Stimulated activated naive CD4-positive, alpha-beta T cell treated with Interleukin-2 at 50 U/mL for 16 hours (primary cell): ENCODE data around the gene MCF2L.

ENCODE experiments used
- DNase-seq: peaks from one replicate; lab custom pipeline; 2025; lab: John Stamatoyannopoulos, UW

Gene MCF2L

DNA sequence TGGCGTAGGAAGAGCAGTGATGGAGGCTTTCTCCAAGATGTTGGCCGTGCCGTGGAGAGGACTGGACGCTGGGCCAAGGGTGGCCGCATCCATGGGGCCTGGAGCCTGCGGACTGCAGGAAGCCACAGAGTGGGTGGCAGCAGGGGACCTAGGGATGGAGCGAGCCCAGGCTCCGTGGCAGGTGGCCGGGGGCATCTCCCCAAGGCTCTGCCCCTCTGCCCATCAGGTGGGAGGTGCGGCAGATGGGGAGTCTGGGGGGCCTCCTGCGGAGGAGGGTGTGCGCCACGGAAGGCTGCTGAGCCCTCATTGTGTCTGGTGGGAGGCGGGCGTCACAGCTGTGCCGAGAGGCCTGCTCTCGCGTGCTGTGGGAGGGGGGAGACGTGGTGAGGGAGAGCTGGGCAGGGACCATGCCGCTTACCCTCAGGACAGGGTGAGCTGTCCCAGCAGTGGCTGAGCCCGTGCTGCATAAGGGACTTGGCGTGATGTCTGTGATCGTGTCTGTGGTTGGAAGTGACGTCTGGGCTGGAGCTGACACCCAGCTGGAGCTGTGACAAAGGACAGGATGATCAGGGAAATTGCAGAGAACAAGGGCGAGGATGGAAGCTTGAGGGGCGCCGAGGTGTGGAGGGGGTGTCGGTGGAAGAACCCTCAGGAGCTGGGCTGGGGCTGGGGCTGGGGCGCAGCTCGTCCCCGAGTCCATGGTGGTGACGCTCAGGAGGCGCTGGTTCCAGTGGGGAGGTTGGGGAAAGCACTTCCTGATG lies 13.4 kb downstream of the MCF2L start:
- DNase-seq: no peak

DNA sequence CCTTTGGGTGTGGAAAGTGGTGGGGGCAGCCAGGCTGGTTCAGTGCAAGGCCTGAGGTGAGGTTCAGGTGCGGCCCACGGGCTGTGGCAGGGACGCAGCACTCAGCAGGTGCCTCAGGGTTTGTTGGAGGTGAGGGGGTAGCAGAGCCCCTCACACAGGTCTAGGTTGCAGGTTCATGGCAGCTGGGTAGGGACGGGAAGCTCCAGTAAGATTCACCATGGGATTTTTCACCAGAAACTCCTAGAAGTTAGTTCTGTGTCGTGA lies 14.0 kb downstream of the MCF2L start:
- no peak for DNase-seq

DNA sequence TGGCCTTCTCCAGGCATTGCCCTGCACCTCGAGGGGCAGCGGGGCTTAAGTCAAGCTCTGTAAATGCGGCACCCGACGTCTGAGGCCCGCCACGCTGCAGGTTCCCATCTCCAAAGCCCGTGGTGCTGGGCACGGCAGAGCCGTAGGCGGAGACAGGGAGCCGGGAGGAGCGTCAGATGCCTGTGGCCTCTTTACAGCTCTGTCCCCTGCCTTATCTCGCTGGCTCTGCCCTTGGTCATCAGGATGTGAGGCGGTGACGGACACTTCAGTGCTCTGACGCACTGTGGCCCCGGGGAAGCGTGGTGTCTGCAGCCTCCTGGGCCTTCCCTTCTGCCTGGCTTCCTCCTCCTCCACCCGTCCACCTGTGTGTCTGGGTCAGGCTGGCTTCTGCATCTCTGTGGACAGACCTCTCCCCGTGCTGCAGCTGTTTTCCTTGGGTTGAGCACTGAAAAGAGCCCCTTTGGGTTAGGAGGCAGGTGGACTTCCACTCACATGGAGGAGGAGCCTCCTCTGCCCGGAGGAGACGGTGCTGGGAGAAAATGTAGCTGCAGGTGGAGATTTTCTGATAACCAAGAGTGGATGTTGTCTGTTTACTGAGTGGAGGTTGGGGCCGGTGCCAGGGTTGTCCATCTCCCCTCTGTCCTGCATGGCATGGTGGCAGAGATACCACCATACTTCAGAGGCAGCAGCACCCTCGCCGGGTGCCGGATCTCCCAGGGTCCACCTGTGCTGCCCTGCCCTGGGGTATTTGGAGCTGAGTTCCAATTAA lies 14.6 kb downstream of the MCF2L start:
- DNase-seq: no peak

GRCh38 chr13:112984501-112984900 lies 15.5 kb downstream of the MCF2L start:
- no peak for DNase-seq

DNA sequence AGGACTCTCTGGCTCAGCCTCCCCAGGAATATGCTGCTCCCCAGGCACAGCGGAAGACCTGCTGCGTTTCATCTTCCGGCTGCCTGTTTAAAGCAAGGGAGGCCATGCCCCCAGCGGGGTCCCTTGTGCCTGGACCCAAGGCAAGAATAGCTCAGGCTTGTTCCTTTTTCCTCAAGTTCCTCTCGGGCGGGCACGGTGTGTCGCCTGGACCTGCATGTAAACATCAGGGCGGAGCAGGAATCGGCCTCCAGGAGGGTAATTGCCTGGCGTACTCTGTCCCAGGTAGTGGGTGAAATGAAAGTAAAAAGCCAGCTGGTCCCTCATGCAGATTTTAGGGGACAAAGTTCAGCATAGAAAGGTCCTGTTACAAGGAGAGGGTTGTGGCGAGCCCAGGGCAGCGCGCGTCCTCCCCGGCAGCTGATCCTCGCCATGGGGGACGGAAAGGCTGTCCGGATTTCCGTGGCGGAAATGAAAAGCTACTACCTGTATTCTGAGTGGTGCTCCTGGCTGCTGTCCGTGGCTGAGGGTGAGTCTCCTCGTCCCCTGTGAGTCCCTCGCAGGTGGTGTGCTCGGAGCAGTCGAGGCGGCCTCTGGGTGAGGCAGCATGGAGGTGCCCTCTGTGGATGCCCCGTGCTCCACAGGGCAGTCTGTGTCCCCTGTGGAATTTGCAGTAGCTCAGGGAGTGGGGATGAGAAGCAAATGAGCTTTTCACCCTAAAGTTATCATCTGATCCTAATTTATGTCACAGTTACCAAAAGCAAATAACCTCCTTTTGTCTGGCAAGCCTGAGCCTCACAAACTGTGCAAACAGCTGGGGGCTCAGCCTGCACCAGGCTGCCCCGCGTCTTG lies 16.2 kb downstream of the MCF2L start:
- no peak for DNase-seq

DNA sequence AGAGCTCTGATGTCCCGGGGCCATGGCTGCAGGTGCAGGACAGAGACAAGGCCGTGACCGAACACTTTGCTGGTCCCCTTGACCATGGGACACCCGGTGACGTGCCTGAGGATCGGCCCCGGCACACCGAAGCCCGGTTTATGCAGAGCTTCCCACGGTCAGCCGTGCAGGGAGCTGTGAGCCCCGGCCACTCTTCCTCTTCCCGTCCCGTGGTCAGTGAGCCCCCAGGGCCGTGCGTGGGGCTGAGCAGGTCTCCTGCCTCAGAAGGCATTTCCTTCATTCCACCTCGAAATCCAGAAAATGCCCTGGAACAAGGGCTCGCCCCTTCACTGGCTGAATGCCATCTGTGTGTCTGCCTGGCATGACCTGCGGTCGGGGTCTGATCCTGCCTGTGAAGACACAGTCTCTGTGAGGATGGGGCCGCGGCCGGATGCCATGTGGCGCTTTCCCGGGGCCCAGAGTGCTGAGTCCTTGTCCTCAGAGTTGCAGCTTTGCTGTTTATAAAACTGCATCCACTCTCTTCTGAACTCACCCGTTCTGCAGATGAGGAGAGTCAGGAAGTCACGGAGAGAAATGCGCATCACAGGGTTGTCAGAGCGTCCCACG lies 16.9 kb downstream of the MCF2L start:
- no peak for DNase-seq

DNA sequence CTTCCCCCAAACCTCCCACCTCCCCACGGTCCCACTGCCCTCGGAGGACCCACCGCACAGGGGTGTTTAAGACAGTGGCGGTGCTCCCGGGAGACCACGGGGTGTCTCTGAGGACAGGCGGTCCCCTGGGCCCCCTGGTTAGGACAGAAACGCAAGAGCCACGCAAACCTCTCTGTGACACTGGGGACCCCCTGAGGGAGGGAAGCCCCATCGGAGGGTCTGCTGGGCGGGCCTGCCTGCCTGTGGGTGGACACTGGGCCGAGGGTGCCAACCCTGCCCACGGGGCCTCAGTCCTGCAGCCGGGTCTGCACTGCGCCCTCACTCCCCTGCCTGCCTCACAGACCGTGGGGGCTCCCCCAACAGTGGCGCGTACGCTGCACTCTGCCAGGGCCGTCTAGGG lies 17.5 kb downstream of the MCF2L start:
- no peak for DNase-seq

DNA sequence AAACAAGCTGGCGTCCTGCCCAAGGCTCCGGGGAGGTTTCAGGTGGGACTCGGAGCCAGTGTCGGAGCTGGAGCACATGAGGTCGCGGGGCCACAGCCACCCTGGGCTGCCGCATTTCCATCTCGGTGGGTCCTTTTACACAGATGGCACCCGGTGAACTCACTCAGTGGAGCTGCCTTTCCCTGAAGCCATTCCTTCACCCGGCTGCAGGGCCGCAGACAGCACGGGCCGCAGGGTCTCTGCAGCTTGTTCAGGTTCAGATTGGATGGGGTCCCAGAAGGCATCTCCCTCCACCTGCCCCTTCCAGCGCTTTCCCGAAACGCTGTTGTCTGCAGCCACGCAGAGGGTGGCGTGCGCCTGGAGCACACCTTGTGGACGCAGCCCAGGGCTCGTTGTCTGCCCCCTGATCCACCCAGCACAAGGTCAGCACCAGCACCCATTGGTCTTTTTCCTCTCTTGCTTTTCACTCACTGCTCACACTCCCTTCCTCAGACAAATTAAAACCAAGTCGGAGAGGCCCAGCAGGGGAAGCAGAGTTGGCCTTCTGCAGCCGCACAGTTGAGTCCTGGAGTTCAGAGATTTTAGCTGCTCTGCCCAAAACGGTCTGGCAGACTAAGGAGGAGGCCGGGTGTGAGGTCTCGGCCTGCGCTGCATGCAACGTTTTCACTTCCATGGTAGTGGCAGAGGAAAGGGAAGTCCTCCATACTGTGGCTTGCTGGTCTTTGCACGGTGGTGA lies 18.1 kb downstream of the MCF2L start:
- DNase-seq: no peak

GRCh38 chr13:112987682-112988024 lies 18.6 kb downstream of the MCF2L start:
- no peak for DNase-seq

GRCh38 chr13:112990783-112991182 lies 21.8 kb downstream of the MCF2L start:
- no peak for DNase-seq

GRCh38 chr13:112991609-112992008 lies 22.6 kb downstream of the MCF2L start:
- DNase-seq: no peak

GRCh38 chr13:112992931-112993680 lies 24.1 kb downstream of the MCF2L start:
- DNase-seq: no peak

DNA sequence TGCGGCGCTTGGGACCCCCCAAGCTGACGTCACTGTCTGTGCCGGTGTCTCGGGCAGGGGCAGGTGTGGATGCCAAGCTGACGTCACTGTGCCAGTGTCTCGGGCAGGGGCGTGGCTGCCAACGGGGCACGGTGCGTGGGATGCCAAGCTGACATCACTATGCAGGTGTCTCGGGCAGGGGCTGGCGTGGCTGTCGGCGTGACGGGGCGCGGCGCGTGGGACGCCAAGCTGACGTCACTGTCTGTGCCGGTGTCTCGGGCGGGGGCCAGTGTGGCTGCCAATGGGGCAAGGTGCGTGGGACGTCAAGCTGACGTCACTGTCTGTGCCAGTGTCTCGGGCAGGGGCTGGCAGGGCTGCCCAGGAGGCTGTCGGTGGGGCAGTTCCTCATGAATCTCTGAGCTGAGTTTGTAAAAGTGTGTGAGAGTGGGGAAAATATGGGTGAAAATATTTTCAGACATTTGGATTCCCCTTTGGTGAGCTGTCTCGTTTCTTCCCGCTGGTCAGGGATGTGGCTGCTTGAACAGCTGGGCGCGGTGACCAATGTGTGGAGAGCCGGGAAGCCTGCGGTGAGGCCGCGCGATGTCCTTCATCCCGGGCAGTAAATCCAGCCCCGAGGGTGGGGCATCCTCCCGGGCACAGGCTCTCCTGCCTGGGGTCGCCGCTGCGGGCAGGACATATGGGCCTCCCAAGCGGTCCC lies 25.2 kb downstream of the MCF2L start:
- DNase-seq: no peak

DNA sequence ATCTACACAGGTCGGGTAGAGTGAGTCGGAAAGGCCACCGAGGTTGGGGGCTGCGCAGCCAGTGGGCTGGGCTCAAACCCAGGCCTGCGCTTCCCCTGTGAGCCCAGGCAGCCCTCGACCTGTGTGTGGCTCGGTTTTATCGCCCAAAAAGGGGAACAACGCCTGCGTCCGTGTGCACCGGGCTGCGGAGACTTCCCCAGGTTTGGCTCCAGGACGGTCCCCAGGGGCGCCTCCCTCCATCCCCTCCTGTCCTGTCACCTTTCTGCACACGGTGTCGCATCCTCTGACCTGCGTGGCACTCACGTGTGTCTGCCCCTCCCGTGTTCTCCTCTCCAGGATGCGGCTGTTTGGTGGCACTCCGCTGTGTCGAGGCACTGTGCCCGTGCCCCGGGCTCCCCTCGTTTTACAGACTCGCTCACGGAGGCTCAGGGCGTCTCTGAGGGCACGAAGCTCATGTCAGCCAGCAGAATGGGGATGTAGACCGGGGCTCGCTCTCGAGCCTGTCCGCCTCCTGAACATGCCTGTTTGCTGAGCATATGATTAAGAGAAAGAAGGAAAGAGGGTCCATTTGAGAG lies 25.9 kb downstream of the MCF2L start:
- no peak for DNase-seq

GRCh38 chr13:112995395-112996191 lies 26.6 kb downstream of the MCF2L start:
- no peak for DNase-seq

DNA sequence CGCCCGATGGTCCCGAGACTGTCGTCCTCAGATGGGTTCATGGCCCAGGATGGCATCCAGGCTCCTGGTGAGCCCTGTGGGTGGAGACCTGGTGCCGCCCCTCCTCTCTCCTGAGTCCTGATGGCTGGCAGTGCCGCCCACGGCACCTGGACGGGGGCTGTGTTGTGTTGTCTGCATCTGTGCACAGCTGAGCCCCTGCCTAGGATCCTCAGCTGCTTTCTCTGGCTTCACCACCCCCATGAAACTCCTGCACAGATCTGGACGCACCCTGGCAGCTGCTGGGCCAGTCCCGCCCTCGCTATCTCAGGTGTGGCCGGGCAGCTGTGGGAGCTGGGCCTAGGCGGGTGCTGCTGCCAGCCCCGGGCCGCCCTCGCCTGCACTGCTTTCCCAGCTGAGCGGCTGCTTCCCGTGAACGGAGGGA lies 27.7 kb downstream of the MCF2L start:
- no peak for DNase-seq

- no peak for DNase-seq
Observed at GRCh38 chr13:112997188-112998130, 28.4 kb downstream of the MCF2L start.
